Upper lobe of left lung (tissue), 4 donors: ENCODE results near the gene SYT9.

Experiments used
- CTCF ChIP-seq, 6 experiments: fragments of 450-650 bp in 4 of 6; fragments of 200-600 bp in 2 of 6; sonication (generic) in 2 of 6; IDR thresholded peaks; one replicate each; pipeline ENCODE4 v1.5.1; 2016 to 2019; ENCODE audit warnings: antibody characterized with exemption in 6 of 6
- POLR2AphosphoS5 ChIP-seq, 2 donors: sonication (generic); formaldehyde crosslinking; IDR thresholded peaks; one replicate each; pipeline ENCODE4 v1.5.1; 2017; ENCODE audit warnings: antibody characterized with exemption in 2 of 2

GRCh38 chr11:7307836-7308235, 56.1 kb downstream of the SYT9 start:
- TF ChIP-seq POLR2AphosphoS5 (IDR thresholded peaks at IDR 0.05) (no peak), CTCF (IDR thresholded peaks at IDR 0.05) (no peak)
